ENCODE results near the gene RPRD1A.
"Not testable (repeated sequence)": the region's sequence is repeated elsewhere in the genome, so short reads cannot be mapped to it uniquely, and the experiment has no call there.

RPRD1A gene

GRCh38 chr18:36078751-36079529, 11.6 kb upstream of the RPRD1A start:
- no peak for DNase-seq (ENCODE audit: extremely low read depth in 1 of 2, low read depth in 1 of 2)

- not testable (repeated sequence) for DNase-seq (ENCODE audit: extremely low read depth in 1 of 2, low read depth in 1 of 2)
Measured at GRCh38 chr18:36077764-36078163, 10.4 kb upstream of the RPRD1A start.

GRCh38 chr18:36075862-36076587, 8.7 kb upstream of the RPRD1A start:
- no peak for DNase-seq (ENCODE audit: extremely low read depth in 1 of 2, low read depth in 1 of 2)

- DNase-seq (ENCODE audit: extremely low read depth in 1 of 2, low read depth in 1 of 2): no peak
Measured at GRCh38 chr18:36074435-36074834, 7.1 kb upstream of the RPRD1A start.

- no peak for DNase-seq (ENCODE audit: extremely low read depth in 1 of 2, low read depth in 1 of 2)
Measured at GRCh38 chr18:36073676-36074075, 6.3 kb upstream of the RPRD1A start.

- not testable (repeated sequence) for DNase-seq (ENCODE audit: extremely low read depth in 1 of 2, low read depth in 1 of 2)
Measured at GRCh38 chr18:36072406-36072805, 5.0 kb upstream of the RPRD1A start.

- DNase-seq (ENCODE audit: extremely low read depth in 1 of 2, low read depth in 1 of 2): no peak
Measured at GRCh38 chr18:36066686-36067054, 689 bp downstream of the RPRD1A start.

- no peak for DNase-seq (ENCODE audit: extremely low read depth in 1 of 2, low read depth in 1 of 2)
Measured at GRCh38 chr18:36066001-36066400, 1.4 kb downstream of the RPRD1A start.

- DNase-seq (ENCODE audit: extremely low read depth in 1 of 2, low read depth in 1 of 2): not testable (repeated sequence)
Measured at GRCh38 chr18:36064809-36065079, 2.6 kb downstream of the RPRD1A start.

GRCh38 chr18:36064027-36064808, 3.1 kb downstream of the RPRD1A start:
- no peak for DNase-seq (ENCODE audit: extremely low read depth in 1 of 2, low read depth in 1 of 2)

GRCh38 chr18:36058674-36059073, 8.7 kb downstream of the RPRD1A start:
- DNase-seq (ENCODE audit: extremely low read depth in 1 of 2, low read depth in 1 of 2): no peak

- DNase-seq (ENCODE audit: extremely low read depth in 1 of 2, low read depth in 1 of 2): no peak
Measured at GRCh38 chr18:36051760-36052159, 15.6 kb downstream of the RPRD1A start.

GRCh38 chr18:36050479-36050878, 16.9 kb downstream of the RPRD1A start:
- DNase-seq (ENCODE audit: extremely low read depth in 1 of 2, low read depth in 1 of 2): no peak

- DNase-seq (ENCODE audit: extremely low read depth in 1 of 2, low read depth in 1 of 2): no peak
Measured at GRCh38 chr18:36047521-36047920, 19.8 kb downstream of the RPRD1A start.

- DNase-seq (ENCODE audit: extremely low read depth in 1 of 2, low read depth in 1 of 2): no peak
Measured at GRCh38 chr18:36046898-36047297, 20.5 kb downstream of the RPRD1A start.

GRCh38 chr18:36045241-36045991, 21.9 kb downstream of the RPRD1A start:
- no peak for DNase-seq (ENCODE audit: extremely low read depth in 1 of 2, low read depth in 1 of 2)

- no peak for DNase-seq (ENCODE audit: extremely low read depth in 1 of 2, low read depth in 1 of 2)
Measured at GRCh38 chr18:36043153-36043552, 24.2 kb downstream of the RPRD1A start.

GRCh38 chr18:36041146-36041545, 26.2 kb downstream of the RPRD1A start:
- DNase-seq (ENCODE audit: extremely low read depth in 1 of 2, low read depth in 1 of 2): no peak

- DNase-seq (ENCODE audit: extremely low read depth in 1 of 2, low read depth in 1 of 2): no peak
Measured at GRCh38 chr18:36038102-36038663, 29.2 kb downstream of the RPRD1A start.

- DNase-seq (ENCODE audit: extremely low read depth in 1 of 2, low read depth in 1 of 2): no peak
Measured at GRCh38 chr18:36035253-36035652, 32.1 kb downstream of the RPRD1A start.

Measured in activated CD8-positive, alpha-beta memory T cell treated with anti-CD3 and anti-CD28 coated beads for 1 hour (primary cell).